Ecto neural progenitor cell (in vitro differentiated cells): ENCODE results near the gene JAM3.
A peak's percentile ranks its signal among the peaks of the same experiment; 100 is the strongest.

Experiments
- DNase-seq: peaks from one replicate; pipeline ENCODE4 v3.0.0-alpha.2; 2018; ENCODE audit warnings: low spot score

The JAM3 gene

GRCh38 chr11:134039726-134040385 is 29.0 kb upstream of the JAM3 start:
- no peak for DNase-seq

- DNase-seq, result no peak
Measured at GRCh38 chr11:134040386-134041302, 28.2 kb upstream of the JAM3 start.

GRCh38 chr11:134041349-134041748 is 27.5 kb upstream of the JAM3 start:
- no peak for DNase-seq

- no peak for DNase-seq
Measured at GRCh38 chr11:134041791-134042696, 26.8 kb upstream of the JAM3 start.

- DNase-seq, result no peak
Measured at GRCh38 chr11:134043821-134044420, 25.0 kb upstream of the JAM3 start.

GRCh38 chr11:134044514-134045284 is 24.2 kb upstream of the JAM3 start:
- DNase-seq, result no peak

GRCh38 chr11:134045799-134046635 is 22.9 kb upstream of the JAM3 start:
- no peak for DNase-seq

- DNase-seq, result no peak
Measured at GRCh38 chr11:134046681-134047449, 22.0 kb upstream of the JAM3 start.

- DNase-seq, result no peak
Measured at GRCh38 chr11:134047586-134047999, 21.3 kb upstream of the JAM3 start.

GRCh38 chr11:134048028-134048427 is 20.8 kb upstream of the JAM3 start:
- no peak for DNase-seq

- no peak for DNase-seq
Measured at GRCh38 chr11:134049303-134049702, 19.6 kb upstream of the JAM3 start.

GRCh38 chr11:134050541-134051383 is 18.1 kb upstream of the JAM3 start:
- peak; percentile 84 for DNase-seq

- no peak for DNase-seq
Measured at GRCh38 chr11:134052395-134052987, 16.4 kb upstream of the JAM3 start.

- DNase-seq, result no peak
Measured at GRCh38 chr11:134052988-134053945, 15.6 kb upstream of the JAM3 start.

- no peak for DNase-seq
Measured at GRCh38 chr11:134055029-134055428, 13.8 kb upstream of the JAM3 start.

- DNase-seq, result no peak
Measured at GRCh38 chr11:134060316-134060715, 8.6 kb upstream of the JAM3 start.
